ENCODE measurements around the gene CD276.

CD276 gene

GRCh38 chr15:73758461-73758860 lies 74.3 kb downstream of the CD276 start:
- H3K4me3 ChIP-seq (ENCODE audit: low read depth, low read length), result no peak overlapping the region
- TF ChIP-seq, protein P1, sequence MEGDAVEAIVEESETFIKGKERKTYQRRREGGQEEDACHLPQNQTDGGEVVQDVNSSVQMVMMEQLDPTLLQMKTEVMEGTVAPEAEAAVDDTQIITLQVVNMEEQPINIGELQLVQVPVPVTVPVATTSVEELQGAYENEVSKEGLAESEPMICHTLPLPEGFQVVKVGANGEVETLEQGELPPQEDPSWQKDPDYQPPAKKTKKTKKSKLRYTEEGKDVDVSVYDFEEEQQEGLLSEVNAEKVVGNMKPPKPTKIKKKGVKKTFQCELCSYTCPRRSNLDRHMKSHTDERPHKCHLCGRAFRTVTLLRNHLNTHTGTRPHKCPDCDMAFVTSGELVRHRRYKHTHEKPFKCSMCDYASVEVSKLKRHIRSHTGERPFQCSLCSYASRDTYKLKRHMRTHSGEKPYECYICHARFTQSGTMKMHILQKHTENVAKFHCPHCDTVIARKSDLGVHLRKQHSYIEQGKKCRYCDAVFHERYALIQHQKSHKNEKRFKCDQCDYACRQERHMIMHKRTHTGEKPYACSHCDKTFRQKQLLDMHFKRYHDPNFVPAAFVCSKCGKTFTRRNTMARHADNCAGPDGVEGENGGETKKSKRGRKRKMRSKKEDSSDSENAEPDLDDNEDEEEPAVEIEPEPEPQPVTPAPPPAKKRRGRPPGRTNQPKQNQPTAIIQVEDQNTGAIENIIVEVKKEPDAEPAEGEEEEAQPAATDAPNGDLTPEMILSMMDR (IDR thresholded peaks at IDR 0.05; ENCODE audit: low read depth, low read length), result no peak

GRCh38 chr15:73760330-73761329 lies 76.4 kb downstream of the CD276 start:
- TF ChIP-seq, protein P1 (IDR thresholded peaks at IDR 0.05; ENCODE audit: low read depth, low read length), result no peak
- H3K4me3 ChIP-seq (ENCODE audit: low read depth, low read length), result no peak overlapping the region

DNA sequence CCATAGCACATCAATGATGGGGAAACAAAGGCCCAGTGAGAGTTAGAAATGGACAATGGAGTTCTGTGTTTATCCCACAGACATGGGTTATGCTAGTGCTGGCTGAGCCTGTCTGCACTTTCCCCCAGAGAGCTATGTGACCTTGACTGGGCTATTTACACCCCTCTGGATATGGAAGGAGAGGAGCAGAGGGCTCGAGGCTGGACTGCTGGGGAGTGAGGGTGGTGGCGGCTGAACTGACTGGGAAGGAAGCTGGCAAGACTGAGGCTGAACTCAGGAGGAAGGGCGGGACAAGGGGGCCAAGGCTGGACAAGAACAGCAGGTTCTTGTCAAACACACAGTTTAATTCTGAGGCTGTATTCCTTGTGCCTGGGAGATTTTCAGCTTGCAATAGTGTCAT lies 79.7 kb downstream of the CD276 start:
- TF ChIP-seq, protein P1 (IDR thresholded peaks at IDR 0.05; ENCODE audit: low read depth, low read length), result no peak
- H3K4me3 ChIP-seq (ENCODE audit: low read depth, low read length), result no peak overlapping the region

Measured in WI38 (cell line).